ENCODE data around the gene DMRTB1.

DMRTB1 gene

DNA sequence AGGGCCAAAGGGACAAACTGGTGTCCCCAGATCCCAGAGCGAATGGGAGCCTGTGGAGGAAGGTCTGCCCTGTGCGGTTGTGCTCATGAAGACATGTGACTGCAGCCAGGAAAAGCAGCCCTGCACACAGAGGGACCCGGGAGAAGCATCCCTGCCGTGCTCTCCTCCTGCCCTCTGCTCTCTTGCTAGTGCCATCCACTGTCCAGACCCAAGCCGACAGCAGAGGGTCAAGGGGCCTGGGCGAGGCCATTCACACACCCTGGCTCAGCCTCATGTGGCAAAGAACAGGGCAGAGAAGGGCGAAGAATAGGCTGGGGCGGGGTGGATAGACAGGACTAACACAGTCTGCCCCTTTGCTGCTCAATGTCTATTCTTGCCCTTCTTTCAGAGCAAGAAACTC lies 17.4 kb downstream of the DMRTB1 start:
- TF ChIP-seq, protein P1, sequence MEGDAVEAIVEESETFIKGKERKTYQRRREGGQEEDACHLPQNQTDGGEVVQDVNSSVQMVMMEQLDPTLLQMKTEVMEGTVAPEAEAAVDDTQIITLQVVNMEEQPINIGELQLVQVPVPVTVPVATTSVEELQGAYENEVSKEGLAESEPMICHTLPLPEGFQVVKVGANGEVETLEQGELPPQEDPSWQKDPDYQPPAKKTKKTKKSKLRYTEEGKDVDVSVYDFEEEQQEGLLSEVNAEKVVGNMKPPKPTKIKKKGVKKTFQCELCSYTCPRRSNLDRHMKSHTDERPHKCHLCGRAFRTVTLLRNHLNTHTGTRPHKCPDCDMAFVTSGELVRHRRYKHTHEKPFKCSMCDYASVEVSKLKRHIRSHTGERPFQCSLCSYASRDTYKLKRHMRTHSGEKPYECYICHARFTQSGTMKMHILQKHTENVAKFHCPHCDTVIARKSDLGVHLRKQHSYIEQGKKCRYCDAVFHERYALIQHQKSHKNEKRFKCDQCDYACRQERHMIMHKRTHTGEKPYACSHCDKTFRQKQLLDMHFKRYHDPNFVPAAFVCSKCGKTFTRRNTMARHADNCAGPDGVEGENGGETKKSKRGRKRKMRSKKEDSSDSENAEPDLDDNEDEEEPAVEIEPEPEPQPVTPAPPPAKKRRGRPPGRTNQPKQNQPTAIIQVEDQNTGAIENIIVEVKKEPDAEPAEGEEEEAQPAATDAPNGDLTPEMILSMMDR (conservative IDR thresholded peaks at IDR 0.05), result no peak
- H3K27ac ChIP-seq, result no peak overlapping the region

DNA sequence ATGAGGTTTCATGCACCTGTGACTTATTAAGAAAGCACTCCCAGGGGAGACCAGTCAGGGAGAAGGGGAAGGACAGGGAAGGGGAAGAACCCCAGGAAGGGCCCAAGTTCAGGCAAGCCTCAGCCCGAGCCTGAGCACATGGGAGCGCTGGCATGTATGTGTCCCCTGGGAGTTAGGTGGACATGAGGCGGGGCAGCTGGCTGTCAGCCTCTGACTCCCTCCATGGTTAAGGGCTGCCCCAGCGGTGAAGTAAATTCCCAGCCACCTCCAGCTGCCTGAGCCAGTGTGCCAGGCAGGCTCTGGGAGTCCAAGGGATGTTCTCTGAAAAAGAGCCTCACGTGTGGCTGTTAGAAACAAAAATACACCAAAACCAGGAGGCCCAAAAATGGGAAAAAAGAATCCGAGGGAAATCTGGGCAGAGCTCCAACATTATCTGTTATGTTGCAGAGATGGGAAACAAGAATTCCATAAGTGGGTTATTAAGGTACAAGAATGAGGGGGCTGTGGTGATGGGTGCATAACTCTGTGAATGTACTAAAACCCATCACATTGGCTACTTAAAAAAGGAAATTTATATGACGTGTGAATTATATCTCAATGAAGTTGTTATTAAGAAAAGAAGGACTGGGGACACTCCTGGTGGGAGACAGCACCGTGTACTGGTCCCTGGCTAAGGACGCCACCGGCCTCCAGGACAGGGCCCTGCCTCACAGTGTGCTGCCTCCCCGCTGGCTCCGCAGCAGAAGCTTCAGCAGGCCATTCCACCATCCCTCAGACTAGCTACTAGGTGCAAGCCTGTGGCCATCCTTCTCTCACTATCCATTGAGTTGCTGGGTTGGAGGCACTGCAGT lies 18.7 kb downstream of the DMRTB1 start:
- TF ChIP-seq, protein P1 (conservative IDR thresholded peaks at IDR 0.05), result no peak

DNA sequence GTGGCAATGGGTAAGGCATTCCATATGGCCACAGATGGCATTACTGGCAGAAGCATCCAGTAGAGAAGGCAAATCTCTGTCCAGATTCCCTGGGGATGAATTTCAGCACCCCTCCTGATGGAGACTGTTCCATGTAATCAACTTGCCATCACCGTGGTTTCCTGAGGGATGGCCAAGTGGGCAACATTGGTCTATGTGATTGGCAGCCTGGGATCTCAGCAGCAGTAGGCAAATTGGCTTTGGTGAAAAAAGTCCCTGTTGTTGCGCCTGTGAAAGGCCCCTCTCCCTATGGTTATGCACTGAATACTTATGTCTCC lies 19.3 kb downstream of the DMRTB1 start:
- H3K27ac ChIP-seq, result no peak overlapping the region
- TF ChIP-seq, protein P1 (conservative IDR thresholded peaks at IDR 0.05), result no peak

More for the DNA sequence above, 18.7 kb downstream of the DMRTB1 start:
- H3K27ac ChIP-seq, result no peak overlapping the region

DNA sequence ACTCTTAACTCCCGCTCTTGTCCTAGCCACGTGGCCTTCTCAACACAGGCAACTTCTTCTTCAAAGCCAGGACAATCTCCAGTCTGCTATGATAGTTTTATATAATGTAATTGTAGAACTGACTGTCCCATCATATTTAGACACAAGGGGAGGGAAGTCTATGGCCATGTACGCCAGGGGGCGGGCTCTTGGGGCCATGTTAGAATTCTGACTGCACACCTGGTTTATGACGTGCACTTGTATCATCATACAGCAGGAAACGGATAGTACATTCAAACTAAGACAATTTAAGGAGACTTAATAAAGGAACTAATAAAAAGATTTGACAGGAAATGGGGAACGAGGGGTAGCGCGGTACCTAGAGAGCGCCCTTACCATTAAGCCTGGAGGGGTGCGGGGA lies 21.5 kb downstream of the DMRTB1 start:
- no peak overlapping the region for H3K27ac ChIP-seq
- TF ChIP-seq, protein P1 (conservative IDR thresholded peaks at IDR 0.05), result no peak

DNA sequence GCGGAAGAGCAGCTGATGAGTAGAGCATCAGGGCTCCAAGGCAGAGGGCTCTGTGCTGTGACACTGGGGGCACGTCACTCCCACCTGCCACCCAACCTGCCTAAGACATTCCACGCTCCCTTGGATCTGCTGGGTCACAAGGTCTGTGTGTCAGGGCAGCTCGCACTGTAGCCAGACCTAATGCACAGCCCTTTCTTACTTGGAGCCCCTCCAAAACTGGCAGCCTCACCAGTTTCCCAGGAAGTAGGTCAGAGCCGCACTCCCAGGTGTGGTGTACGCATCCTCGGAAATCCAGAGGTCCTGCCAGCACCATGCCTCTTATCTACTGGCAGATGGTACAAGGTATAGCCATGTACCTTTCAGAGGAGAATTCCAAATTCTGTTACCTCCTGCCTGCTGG lies 22.3 kb downstream of the DMRTB1 start:
- TF ChIP-seq, protein P1 (conservative IDR thresholded peaks at IDR 0.05), result no peak
- no peak overlapping the region for H3K27ac ChIP-seq

DNA sequence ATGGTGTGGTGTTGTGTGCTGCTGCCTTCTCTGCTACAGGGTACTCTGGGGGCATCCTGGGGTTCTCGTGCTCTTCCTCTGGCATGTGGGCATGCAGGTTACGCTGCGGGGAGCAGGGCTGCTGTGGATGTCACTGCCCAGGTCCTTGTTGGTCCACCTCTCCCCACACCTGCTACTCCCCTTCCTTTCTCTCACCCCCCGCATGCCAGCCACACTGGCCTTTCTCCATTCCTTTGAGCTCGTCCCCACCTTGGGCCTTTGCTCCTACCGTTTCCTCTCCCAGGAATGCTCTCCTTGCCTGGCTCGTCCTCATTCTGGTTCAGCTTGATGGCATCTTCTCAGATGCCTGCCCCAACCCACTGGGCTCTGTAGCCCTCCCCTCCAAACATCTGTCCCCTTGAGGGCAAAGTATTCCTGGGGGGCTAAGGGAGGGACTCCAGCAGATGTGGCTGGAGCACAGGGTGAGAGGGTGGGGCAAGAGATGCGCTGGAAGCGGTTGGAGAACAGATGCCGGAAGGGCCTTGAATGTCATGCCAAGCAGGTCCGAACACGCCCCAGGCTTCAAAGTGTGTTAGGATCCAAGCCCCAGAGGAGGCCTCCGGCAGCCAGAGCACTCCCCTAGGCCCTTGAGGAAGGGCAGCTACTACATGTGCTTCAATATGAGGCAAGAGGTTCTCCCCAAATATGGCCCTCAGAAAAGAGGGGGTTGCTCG lies 23.4 kb downstream of the DMRTB1 start:
- TF ChIP-seq, protein P1 (conservative IDR thresholded peaks at IDR 0.05), result no peak
- no peak overlapping the region for H3K27ac ChIP-seq

DNA sequence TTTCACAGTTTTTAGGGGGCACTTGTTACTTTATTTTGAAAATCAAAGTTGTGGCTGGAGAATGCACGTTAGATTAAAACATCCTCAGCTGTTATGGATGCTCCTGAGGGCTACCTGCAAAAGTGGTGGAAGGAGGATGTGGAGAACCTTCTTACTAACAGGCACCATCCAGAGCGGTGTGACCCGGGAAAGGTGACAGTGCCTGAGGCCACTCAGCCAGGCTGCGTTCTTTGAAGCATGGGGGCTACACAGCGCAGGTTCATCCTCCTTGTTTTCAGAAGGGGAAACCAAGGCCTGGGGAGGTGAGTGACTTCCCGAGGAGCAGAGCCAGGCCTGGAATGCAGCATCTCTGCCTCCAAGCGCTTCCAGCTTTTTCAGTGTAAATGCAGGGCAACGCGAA lies 24.0 kb downstream of the DMRTB1 start:
- H3K27ac ChIP-seq, result no peak overlapping the region
- TF ChIP-seq, protein P1 (conservative IDR thresholded peaks at IDR 0.05), result no peak
